ENCODE measurements around the gene RAB30.
"Not testable (repeated sequence)": the region's sequence is repeated elsewhere in the genome, so short reads cannot be mapped to it uniquely, and the experiment has no call there.

Gene RAB30

DNA sequence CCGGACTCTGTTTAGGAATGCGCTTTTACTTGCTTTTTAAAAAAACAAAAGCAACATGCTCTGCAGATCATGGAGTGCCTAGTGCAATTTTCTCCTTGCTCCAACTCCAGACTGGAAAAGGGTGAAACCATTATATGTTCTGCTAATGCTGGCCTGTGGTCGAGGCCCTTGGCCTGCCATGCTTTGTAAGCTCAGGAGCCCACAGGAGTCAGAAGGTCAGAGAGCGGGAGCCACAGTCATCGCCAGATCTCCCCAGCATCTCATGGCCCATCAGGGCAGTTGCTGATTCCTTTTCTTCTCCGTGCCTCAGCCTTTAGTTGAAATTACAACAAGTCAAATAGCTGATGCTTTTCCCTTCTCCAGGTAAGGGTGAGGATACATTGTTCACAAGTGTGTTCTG is 89.8 kb downstream of the RAB30 start:
- DNase-seq (ENCODE audit: low read depth in 2 of 2): no peak

DNA sequence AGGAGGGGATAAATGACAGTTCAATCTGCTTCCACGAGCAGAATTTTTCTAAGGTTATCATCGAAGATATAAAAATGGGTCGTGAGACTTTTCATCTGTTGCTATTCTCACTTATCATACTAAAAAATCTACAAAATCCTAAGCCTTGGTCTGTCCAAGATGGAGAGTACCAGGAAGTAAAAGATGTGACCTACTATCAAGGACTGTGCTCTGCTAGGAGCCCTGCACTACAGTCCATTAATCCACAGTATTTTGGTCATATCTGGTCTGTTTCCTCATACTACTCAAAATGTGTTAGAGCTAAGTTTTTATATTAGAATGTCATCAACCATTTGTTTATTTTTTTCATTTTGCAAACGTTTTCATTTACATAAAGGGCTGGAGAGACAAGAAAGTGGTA is 90.8 kb downstream of the RAB30 start:
- DNase-seq (ENCODE audit: low read depth in 2 of 2): no peak

GRCh38 chr11:82980292-82980691 is 91.4 kb downstream of the RAB30 start:
- DNase-seq (ENCODE audit: low read depth in 2 of 2): no peak

DNA sequence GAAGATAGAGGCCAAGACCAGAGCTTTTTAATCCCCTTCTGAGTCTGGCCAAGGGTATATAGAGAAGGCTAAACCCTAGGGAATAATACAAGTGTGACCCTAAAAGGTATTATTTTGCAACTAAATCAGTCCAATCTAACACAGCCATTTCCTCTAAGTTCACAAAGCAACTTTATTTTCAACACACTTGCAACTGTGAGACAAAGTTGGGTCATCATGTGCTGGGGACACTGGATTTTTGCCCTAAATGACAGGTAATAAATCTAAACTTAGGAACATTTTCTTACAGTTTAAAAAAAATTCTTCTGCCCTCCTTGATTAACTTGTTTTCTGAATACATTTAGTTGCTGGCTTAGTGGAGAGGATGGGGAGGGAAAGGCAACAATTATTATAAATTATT is 91.9 kb downstream of the RAB30 start:
- DNase-seq (ENCODE audit: low read depth in 2 of 2): no peak

DNA sequence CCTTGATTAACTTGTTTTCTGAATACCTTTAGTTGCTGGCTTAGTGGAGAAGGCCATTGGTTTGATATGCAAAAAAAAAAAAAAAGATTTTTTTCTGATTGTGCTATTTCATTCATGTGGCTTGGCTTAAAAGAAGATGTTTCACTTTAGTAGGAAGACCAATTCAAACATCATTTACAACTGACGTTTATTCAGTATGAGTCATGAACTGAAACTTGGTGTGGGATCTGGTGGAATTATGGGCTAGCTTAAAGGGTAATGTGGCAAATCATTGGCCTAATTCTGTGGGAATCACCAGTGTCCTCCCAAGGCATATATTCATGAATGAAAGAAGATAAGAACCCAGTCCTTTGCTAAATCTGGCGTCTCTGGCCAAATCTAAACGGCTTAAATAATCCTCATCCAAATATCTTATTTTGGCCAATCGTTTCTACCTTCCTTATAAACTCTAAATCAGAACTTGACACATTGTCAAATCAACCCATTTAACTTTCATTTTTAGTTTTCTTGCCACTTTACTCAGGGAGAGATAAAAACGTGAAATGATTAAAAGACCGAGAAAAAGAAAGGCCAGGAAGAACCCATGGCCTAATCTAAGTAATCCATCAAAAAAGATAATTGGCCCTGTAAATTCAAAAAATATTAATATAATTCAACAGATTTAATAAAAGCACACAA is 93.1 kb downstream of the RAB30 start:
- DNase-seq (ENCODE audit: low read depth in 2 of 2): no peak

GRCh38 chr11:82976786-82977185 is 94.9 kb downstream of the RAB30 start:
- DNase-seq (ENCODE audit: low read depth in 2 of 2): no peak

DNA sequence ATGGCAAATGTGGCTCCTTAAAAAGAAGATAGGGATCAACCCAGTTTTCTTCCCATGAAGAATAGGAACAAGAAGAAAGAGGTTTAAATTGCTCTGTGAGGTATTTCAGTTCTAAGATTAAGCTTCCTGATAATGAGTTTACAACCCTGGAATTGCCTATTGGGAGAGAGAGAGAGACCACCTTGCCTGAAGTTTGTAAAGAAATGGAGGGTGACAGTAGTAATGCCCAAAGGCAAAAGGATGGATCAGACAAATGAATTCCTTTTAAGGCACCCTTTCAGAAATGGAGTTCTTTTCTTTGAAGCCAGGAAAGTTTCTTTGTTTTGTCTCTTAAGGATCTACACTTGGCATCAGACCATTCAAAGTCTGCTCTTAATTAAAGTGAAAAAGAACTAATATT is 95.8 kb downstream of the RAB30 start:
- no peak for DNase-seq (ENCODE audit: low read depth in 2 of 2)

DNA sequence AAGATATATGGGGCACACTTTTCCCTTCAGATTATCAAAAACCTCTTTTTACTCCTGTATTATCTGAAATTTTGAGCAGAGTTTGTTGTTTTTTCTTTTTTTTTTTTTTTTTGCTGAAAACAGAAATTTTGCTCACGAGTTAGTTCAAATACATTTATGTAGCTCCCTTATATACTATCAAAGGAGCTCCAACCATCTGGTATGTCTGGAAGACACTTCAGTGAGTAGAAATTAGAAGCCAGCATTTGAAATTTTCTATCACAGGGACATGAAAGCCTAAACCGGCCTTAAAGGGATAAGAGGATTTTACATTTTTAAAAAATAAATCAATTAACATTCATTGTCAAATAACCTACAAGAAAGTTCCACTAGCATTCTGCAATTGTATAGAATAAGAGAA is 96.8 kb downstream of the RAB30 start:
- DNase-seq (ENCODE audit: low read depth in 2 of 2): no peak

GRCh38 chr11:82974135-82974534 is 97.6 kb downstream of the RAB30 start:
- no peak for DNase-seq (ENCODE audit: low read depth in 2 of 2)

GRCh38 chr11:82972103-82972502 is 99.6 kb downstream of the RAB30 start:
- DNase-seq (ENCODE audit: low read depth in 2 of 2): no peak

DNA sequence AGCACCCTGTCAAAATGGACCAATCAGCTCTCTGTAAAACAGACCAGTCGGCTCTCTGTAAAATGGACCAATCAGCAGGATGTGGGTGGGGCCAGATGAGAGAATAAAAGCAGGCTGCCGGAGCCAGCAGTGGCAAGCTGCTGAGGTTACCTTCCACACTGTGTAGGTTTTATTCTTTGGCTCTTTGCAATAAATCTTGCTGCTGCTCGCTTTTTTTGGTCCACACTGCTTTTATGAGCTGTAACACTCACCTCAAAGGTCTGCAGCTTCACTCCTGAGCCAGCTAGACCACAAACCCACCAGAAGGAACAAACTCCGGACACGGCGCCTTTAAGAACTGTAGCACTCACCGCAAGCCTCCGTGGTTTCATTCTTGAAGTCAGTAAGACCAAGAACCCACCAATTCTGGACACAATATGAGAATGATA is 100.2 kb downstream of the RAB30 start:
- DNase-seq (ENCODE audit: low read depth in 2 of 2): peak; percentile 25 to 27

DNA sequence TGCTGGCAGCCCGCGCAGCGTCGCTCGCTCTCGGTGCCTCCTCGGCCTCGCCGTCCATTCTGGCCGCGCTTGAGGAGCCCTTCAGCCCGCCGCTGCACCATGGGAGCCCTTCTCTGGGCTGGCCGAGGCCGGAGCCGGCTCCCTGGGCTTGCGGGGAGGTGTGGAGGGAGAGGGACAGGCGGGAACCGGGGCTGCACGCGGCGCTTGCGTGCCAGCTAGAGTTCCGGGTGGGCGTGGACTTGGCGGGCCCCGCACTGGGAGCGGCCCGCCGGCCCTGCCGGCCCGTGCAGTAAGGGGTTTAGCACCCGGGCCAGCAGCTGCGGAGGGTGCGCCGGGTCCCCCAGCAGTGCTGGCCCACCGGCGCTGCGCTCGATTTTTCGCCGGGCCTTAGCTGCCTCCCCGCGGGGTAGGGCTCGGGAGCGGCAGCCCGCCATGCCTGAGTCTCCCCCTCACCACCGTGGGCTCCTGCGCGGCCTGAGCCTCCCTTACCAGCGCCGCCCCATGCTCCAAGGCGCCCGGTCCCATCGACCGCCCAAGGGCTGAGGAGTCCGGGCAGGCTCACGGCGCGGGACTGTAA is 101.1 kb downstream of the RAB30 start:
- DNase-seq (ENCODE audit: low read depth in 2 of 2): not testable (repeated sequence)

GRCh38 chr11:82969811-82970210 is 101.9 kb downstream of the RAB30 start:
- DNase-seq (ENCODE audit: low read depth in 2 of 2): no peak

GRCh38 chr11:82967381-82967780 is 104.3 kb downstream of the RAB30 start:
- no peak for DNase-seq (ENCODE audit: low read depth in 2 of 2)

- DNase-seq (ENCODE audit: low read depth in 2 of 2): not testable (repeated sequence)
Measured at GRCh38 chr11:82962021-82962420, 109.7 kb downstream of the RAB30 start.

DNA sequence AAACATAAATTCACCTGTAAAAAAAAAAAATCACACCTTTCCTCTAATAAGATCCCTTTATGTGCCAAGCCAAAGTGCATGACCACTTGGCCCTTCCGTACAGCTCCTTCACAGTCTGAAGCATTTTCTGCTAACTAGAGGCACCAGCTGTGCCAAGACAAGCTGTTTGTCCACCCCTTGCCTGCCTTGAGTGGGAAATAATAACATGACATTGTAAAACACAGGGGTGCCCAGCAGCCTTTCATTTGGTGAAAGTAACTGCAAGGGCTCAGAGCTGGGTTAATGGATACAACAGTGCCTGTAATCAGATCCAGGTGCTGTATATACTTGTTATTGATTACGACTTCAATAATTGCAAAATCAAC is 110.9 kb downstream of the RAB30 start:
- DNase-seq (ENCODE audit: low read depth in 2 of 2): no peak

GRCh38 chr11:82959987-82960778 is 111.5 kb downstream of the RAB30 start:
- DNase-seq (ENCODE audit: low read depth in 2 of 2): no peak

DNA sequence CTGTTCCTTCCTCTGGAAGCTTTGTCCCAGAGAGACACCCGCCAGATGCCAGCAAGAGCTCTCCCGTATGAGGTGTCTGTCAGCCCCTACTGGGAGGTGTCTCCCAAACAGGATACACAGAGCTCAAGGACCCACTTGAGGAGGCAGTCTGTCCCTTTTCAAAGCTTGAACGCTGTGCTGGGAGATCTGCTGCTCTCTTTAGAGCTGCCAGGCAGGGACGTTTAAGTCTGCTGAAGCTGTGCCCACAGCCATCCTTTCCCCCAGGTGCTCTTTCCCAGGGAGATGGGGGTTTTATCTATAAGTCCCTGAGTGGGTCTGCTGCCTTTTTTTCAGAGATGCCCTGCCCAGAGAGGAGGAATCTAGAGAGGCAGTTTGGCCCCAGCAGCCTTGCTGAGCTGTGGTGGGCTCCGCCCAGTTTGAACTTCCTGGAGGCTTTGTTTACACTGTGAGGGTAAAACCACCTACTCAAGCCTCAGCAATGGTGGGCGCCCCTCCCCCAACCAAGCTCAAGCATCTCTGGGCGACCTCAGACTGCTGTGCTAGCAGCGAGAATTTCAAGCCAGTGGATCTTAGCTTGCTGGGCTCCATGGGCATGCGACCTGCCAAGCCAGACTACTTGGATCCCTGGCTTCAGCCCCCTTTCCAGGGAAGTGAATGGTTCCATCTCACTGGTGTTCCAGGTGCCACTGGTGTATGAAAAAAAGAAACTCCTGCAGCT is 115.8 kb downstream of the RAB30 start:
- DNase-seq (ENCODE audit: low read depth in 2 of 2): peak; percentile 35 to 45

- not testable (repeated sequence) for DNase-seq (ENCODE audit: low read depth in 2 of 2)
Measured at GRCh38 chr11:82950502-82950901, 121.2 kb downstream of the RAB30 start.

GRCh38 chr11:82949352-82949751 is 122.3 kb downstream of the RAB30 start:
- DNase-seq (ENCODE audit: low read depth in 2 of 2): no peak

DNA sequence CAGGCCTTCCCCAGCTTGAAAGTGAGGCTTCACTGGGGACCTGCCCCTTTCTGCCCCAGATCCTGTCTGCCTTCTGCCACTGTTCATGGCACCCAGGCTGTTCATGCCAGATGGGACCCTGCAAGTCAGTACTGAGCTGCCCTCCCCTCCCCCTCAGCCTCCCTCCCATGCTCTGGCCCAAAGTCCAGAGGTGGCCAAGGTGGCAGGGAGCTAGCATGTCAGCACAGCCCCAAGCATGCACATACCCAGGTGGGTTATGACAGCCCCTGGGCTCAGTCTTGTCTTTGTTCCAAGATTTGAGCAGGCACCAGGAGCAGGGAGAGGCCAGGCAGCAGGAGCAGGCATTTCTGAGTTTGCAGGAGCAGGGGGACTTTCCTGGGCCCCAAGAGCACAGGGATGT is 126.0 kb downstream of the RAB30 start:
- DNase-seq (ENCODE audit: low read depth in 2 of 2): no peak

GRCh38 chr11:82945041-82945440 is 126.7 kb downstream of the RAB30 start:
- DNase-seq (ENCODE audit: low read depth in 2 of 2): not testable (repeated sequence)
